ENCODE measurements around the gene CORO1C. TPM values are rescaled to one million over a fixed set of nuclear protein-coding genes. Genes with fewer than 3 reads are reported as not detected.
A peak's percentile ranks its signal among the peaks of the same experiment; 100 is the strongest.

CORO1C gene
- total RNA-seq, 1 donor from 2014 or later: 285 TPM

GRCh38 chr12:108600702-108601007, 130.7 kb downstream of the CORO1C start:
- peaks cover 4% of the 10 kb centered on the region for H3K9me3 Mint-ChIP-seq (ENCODE audit: unreplicated experiment)
- H3K4me3 Mint-ChIP-seq (ENCODE audit: unreplicated experiment): no peak overlapping the region
- peaks cover 4% of the 10 kb centered on the region for H3K4me1 Mint-ChIP-seq (ENCODE audit: low read depth, unreplicated experiment)
- TF ChIP-seq, protein P1, sequence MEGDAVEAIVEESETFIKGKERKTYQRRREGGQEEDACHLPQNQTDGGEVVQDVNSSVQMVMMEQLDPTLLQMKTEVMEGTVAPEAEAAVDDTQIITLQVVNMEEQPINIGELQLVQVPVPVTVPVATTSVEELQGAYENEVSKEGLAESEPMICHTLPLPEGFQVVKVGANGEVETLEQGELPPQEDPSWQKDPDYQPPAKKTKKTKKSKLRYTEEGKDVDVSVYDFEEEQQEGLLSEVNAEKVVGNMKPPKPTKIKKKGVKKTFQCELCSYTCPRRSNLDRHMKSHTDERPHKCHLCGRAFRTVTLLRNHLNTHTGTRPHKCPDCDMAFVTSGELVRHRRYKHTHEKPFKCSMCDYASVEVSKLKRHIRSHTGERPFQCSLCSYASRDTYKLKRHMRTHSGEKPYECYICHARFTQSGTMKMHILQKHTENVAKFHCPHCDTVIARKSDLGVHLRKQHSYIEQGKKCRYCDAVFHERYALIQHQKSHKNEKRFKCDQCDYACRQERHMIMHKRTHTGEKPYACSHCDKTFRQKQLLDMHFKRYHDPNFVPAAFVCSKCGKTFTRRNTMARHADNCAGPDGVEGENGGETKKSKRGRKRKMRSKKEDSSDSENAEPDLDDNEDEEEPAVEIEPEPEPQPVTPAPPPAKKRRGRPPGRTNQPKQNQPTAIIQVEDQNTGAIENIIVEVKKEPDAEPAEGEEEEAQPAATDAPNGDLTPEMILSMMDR (IDR thresholded peaks at IDR 0.05; ENCODE audit: partially characterized antibody, unreplicated experiment): no peak
- no peak for DNase-seq
- no peak overlapping the region for H3K27ac Mint-ChIP-seq (ENCODE audit: unreplicated experiment)
- peaks cover 4% of the 10 kb centered on the region for H3K27me3 Mint-ChIP-seq (ENCODE audit: unreplicated experiment)
- H3K36me3 Mint-ChIP-seq (ENCODE audit: unreplicated experiment): no peaks in the 10 kb centered on the region

DNA sequence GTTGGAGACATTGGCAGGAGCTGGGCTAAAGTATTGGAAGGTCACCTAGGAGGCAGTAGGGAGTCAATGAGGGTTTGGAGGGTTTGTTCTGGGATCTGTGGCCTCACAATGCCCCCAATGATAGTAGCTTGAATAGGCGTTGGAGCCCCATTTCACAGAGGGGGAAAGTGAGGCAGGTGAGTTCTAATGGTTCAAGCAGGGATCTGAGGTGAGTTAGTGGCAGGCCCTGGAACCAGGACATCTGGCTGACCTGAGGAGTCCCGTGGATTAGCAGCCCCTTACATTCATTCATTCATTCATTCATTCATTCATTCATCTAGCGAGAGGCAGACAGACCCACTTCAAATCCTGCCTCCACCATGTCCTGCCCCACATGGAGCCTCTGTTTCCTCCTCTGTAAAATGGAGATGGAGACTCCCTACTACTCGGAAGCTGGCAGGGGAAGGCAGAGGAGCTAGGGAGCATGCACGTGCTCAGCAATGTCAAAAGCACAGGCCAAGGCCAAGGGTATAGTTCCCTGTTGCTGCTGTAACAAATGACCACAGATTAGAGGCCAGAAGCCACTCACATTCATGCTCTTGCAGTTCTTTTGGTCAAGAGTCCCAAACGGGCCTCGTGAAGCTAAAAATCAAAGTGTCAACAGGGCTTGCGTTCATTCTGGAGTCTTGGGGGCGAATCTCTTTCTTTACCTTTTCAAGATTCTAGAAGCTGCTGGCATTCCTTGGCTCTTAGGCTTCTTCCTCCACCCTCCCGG, 131.2 kb downstream of the CORO1C start:
- H3K4me3 Mint-ChIP-seq (ENCODE audit: unreplicated experiment): no peak overlapping the region
- H3K27ac Mint-ChIP-seq (ENCODE audit: unreplicated experiment): no peak overlapping the region
- peaks cover 4% of the 10 kb centered on the region for H3K9me3 Mint-ChIP-seq (ENCODE audit: unreplicated experiment)
- H3K36me3 Mint-ChIP-seq (ENCODE audit: unreplicated experiment): no peaks in the 10 kb centered on the region
- TF ChIP-seq, protein P1 (IDR thresholded peaks at IDR 0.05; ENCODE audit: partially characterized antibody, unreplicated experiment): no peak
- H3K27me3 Mint-ChIP-seq (ENCODE audit: unreplicated experiment): peaks cover 4% of the 10 kb centered on the region
- peaks cover 4% of the 10 kb centered on the region for H3K4me1 Mint-ChIP-seq (ENCODE audit: low read depth, unreplicated experiment)
- no peak for DNase-seq

GRCh38 chr12:108599541-108599940, 131.8 kb downstream of the CORO1C start:
- TF ChIP-seq, protein P1 (IDR thresholded peaks at IDR 0.05; ENCODE audit: partially characterized antibody, unreplicated experiment): no peak
- Mint-ChIP-seq H3K4me1 (ENCODE audit: low read depth, unreplicated experiment) (peaks cover 4% of the 10 kb centered on the region), H3K27me3 (ENCODE audit: unreplicated experiment) (peaks cover 4% of the 10 kb centered on the region), H3K4me3 (ENCODE audit: unreplicated experiment) (no peak overlapping the region), H3K27ac (ENCODE audit: unreplicated experiment) (no peak overlapping the region), H3K36me3 (ENCODE audit: unreplicated experiment) (no peaks in the 10 kb centered on the region), H3K9me3 (ENCODE audit: unreplicated experiment) (peaks cover 2% of the 10 kb centered on the region)
- no peak for DNase-seq

- Mint-ChIP-seq H3K27me3 (ENCODE audit: unreplicated experiment) (peaks cover 4% of the 10 kb centered on the region), H3K9me3 (ENCODE audit: unreplicated experiment) (peaks cover 2% of the 10 kb centered on the region), H3K4me1 (ENCODE audit: low read depth, unreplicated experiment) (peaks cover 4% of the 10 kb centered on the region), H3K27ac (ENCODE audit: unreplicated experiment) (peak overlapping the region; percentile 18), H3K36me3 (ENCODE audit: unreplicated experiment) (no peaks in the 10 kb centered on the region), H3K4me3 (ENCODE audit: unreplicated experiment) (no peak overlapping the region)
- DNase-seq: no peak
- TF ChIP-seq, protein P1 (IDR thresholded peaks at IDR 0.05; ENCODE audit: partially characterized antibody, unreplicated experiment): no peak
Observed at GRCh38 chr12:108598553-108599250, 132.6 kb downstream of the CORO1C start.
